Subcutaneous adipose tissue (tissue), 4 donors: Measurements from ENCODE around the gene ANO2. TPM values are rescaled to one million over a fixed set of nuclear protein-coding genes. Genes with fewer than 3 reads are reported as not detected.

Experiments
- total RNA-seq, 4 donors: library from RNA; depleted of rRNA; stranded (reverse); fragments of >200 nt; gene quantifications; one replicate each; pipeline ENCODE4 v1.1.0, GENCODE V29; 2016
- TF ChIP-seq, protein P1 (sequence below): fragments of 450-650 bp; IDR thresholded peaks from one replicate; pipeline ENCODE4 v1.5.1; 2016; ENCODE audit warnings: low read depth, mild to moderate bottlenecking, control low read depth, antibody characterized with exemption, moderate library complexity

Gene ANO2
- total RNA-seq, 4 donors from 2014 or later, result 9.3 to 69.3 (median 21.8) TPM

DNA sequence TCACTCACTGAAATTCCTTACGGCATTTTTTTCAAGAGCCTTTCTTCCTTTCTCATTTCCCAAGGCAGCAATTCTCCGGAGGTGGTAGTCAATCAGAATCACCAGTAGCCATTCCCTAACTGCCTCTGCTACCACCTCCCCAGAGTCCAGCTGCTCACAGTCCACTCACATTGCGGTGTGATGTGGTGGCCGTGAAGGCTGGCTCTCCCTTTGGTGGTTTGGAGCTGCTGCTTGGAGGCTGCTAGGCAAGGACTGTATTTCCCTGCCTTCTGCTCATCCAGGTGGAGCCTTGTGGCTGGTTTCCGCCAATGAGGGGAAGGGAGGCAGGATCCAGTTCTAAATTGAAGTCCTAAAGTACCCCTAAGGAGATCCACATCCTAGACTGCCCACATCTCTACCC, 222.0 kb downstream of the ANO2 start:
- TF ChIP-seq, protein P1, sequence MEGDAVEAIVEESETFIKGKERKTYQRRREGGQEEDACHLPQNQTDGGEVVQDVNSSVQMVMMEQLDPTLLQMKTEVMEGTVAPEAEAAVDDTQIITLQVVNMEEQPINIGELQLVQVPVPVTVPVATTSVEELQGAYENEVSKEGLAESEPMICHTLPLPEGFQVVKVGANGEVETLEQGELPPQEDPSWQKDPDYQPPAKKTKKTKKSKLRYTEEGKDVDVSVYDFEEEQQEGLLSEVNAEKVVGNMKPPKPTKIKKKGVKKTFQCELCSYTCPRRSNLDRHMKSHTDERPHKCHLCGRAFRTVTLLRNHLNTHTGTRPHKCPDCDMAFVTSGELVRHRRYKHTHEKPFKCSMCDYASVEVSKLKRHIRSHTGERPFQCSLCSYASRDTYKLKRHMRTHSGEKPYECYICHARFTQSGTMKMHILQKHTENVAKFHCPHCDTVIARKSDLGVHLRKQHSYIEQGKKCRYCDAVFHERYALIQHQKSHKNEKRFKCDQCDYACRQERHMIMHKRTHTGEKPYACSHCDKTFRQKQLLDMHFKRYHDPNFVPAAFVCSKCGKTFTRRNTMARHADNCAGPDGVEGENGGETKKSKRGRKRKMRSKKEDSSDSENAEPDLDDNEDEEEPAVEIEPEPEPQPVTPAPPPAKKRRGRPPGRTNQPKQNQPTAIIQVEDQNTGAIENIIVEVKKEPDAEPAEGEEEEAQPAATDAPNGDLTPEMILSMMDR, result no peak

DNA sequence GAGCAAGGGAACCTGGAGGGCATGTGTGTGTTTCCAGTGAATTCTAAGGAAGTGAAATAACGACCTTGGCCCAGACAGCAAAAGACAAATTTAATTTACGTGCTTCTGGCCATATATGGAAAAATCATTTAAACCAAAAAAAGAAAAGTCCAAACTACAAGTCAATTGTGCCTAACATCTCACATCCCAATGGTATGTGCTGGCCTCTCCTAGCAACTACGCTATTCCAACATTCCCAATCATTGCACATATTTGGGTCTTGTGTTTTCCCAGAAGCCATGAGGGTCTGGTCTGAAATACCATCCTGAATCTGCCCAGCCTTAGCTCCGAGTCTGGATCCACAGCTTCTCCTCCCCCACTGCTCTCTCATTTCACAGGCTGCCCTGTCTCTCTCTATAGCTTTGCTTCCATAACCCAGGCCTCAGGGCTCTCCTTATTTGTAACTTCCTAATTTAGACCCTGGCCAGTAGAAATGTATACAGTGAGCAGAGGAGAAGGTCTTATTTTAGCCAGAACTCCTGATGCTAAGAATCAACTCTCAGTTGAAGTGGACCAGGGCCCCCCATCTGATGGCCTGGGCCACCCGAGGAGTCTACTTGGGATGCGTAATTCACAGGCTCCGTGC, 224.6 kb downstream of the ANO2 start:
- TF ChIP-seq, protein P1, result no peak

DNA sequence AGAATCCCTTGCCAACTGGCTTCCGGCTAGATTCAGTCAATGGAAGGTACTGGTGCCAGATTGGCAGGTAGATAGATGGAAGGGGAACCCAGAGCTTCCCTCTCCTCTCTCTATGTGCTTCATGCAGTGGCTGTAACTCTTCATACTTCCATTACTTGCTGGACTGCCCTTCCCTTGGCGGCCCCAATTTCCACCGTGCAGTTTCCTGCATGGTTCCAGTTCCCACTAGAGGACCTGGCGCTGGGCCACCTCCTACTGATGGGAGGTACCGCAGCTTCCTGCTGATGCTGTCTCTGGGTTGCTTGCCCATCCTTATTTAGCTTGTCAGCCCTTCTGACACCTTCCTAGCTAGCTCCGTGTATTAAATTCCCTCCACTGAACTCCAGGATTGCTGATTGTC, 226.4 kb downstream of the ANO2 start:
- TF ChIP-seq, protein P1, result no peak

DNA sequence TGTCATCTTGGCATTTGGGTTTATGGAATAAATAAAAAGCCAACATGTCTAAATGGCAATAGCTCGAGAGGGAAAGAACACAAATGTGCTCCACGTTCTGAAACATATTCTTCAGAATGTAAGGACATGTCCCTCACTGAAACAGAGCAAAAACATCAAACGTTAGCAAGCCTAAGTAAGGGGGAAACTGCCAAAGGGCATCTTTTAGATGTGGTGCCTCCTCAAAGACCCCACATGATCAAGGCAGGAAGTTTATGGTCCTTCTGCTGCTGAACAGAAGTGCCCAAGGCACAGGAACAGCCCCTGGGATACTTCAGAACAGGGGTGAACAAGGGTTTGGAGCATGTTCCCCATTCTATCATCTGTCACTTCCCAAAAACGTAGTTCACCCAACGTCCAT, 227.0 kb downstream of the ANO2 start:
- TF ChIP-seq, protein P1, result no peak

DNA sequence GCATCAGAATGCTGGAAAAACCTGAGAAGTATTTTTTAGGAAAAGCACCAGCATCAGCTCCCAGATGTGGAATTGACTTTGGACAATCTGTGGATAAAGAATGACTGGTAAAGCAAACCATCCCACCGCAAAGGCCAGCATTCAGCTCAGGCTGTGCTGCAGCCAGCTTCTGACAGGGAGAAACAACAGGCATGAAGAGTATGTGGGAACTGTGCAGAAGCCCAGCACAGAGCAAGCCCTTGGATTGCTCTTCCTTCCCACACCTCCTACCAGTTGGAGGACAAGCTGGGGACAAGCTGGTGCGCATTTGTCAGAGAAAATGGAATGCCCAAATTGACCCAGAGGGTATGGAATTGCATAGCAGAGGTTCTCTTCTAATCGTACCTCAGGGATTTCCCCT, 228.1 kb downstream of the ANO2 start:
- TF ChIP-seq, protein P1, result no peak

DNA sequence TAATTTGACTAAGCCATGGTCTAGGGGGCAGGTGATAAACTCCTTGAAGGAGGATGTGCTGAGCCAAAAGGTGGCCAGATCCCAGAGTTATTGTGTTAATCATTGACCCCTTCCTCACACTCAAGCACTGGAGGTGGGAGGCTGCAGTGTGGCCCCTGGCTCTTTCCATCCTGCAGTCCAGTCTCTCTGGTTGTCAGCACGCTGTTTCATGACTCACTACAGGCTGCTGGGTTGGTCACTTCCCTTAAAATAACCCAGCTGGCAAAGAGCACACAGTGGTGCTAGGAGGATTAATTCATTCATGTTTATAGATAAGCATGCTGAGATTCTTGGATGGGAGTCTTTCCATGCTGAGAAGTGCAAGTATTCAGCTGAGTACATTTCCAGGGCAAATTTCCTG, 228.9 kb downstream of the ANO2 start:
- TF ChIP-seq, protein P1, result no peak

DNA sequence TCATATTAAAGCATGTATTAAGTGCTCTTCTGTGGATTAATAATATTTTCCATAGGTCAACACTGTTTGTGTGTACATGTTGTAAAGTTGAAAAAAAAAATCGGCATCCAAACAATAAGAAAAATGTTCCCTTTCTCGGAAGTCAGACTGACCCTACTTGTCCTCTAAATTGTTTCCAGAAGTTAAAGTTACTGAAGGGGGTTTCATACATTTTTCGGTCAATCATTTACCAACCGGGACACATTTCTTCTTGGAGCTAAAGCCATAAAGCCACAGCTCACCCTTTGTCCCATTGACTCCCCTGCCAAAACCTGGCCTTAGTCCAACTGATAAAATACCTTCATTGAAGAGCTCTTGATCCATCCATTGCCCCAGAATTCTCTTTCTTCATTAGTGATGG, 230.0 kb downstream of the ANO2 start:
- TF ChIP-seq, protein P1, result no peak
